ENCODE results near the gene SLIT3.

Gene SLIT3

DNA sequence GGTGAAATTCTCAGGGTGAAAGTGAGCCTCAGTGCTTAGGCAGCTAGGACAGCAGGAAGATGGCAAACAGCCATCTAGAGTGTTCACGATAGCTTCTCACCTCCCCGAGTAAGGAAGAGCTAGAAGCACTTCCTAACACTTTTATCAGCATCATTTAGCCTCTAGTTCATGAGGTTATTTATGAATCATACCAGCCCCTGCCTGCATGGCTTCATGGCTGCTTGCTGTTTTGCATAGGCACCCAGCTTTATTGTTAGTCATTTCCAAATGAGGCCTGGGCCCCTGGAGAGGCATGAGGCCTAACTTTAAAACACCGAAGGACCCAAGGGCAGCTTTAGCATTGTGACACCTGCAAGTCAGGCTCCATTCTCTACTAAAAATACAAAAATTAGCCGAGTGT is 586.9 kb downstream of the SLIT3 start:
- DNase-seq: no peak

DNA sequence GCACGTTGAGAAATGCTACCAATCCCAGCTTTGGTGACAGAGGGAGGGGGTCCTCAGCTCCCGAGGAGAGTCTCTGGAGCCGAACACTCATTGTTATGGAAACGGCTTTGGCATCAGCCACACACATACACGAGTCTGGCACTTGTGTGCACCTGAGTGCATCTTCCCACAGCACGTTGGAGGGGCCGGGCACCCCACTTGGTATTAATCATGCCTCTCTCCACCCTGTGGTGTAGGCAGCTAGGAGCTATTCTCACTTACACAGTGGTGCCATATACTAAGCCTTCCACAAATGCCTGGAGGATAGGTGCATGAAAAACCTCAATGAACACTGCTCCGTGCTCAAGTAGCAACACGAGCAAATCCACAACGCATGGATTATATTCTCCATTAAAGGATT is 587.9 kb downstream of the SLIT3 start:
- no peak for DNase-seq

DNA sequence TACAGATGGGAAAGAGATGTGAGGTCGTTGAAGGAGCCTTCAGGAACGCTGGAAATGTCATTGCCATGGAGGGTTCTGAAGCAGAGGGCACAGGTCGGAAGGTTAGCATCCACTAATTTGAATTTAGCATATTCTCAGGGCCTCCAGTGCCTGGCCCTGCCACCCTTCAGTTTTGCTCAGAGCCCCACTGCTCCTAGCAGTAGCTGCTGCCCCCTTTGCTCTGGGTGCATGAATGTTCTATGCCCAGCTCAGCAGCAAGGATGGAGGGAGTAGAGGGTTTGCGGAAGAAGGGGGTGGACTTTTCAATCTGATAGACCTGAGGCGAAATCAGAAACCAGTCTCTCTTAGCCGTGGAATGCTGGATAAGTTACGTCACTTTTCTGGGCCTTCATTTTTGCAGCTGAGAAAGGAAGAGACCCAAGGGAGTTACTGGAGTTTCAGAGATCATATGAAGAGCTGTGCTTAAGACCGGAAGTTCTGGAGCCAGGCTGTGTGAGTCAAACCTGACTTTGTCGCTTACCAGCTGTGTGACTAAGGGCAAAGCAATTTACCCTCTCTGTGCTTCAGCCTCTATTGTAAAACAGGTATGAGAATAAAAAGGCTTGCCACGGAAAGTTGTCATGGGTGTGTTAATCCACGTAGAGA is 588.5 kb downstream of the SLIT3 start:
- no peak for DNase-seq

DNA sequence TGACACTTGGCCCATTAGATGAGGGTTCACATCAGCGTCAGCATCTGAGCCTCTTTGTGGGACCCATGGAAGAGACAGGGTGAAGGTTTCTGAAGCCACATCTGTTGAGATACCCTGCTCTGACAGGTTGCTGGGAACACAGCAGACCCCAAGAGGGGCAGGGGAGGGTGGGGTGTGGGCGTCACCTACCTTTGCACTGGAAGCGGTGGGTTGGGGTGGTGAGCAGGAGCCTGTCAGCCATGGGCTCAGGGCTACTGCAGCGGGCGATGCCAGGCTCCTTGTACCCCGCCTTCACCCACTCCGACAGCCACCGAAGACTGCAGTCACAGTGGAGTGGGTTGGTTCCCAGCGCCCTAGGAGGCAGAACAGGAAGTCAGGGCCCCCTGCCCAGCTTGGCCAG is 590.2 kb downstream of the SLIT3 start:
- no peak for DNase-seq

DNA sequence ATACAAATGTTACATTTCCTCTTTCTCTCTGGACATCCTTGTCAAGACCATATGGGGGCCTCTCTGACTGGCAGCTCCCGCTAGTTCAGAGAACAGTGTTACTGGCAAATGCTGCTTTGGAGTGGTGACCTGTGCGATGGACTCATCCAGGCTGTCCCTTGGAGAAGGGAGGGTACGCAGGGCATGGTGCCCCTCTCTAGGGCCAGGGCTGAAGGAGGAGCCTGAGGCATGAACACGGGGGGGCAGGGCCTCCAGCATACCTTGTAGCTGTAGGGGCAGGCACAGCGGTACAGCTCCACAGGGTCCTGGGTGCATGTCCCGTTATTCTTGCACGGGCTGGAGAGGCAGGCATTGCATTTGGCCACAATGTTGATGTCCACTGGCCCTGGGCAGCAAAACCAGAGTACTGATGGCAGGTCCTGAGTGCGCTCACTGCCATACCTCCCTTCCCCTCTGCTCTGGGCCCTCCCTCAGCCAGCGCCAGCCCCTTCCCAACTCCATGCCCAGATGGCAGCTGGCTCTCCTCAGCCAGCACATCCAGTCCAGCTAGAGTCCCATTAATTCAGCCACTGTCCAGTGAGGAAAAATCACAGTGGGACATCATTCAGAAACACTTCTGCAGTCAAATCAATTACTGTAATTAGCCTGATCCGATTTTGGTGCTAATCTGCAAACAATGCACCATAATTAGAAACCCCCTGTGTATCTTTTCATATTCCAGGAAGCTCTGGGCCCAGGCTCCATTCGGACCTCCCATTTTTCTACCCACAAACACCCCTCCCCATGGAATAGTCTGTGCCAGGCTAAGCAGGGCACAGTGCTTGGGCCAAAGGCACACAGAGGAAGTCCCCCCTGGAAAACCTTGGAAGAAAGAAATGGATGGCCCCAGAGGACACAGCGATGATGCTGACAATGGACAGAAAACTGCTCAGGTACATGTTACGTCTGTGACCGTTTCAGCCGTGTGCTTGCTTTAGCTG is 592.9 kb downstream of the SLIT3 start:
- peak in 1 of 2 experiments; percentile 31 for DNase-seq

DNA sequence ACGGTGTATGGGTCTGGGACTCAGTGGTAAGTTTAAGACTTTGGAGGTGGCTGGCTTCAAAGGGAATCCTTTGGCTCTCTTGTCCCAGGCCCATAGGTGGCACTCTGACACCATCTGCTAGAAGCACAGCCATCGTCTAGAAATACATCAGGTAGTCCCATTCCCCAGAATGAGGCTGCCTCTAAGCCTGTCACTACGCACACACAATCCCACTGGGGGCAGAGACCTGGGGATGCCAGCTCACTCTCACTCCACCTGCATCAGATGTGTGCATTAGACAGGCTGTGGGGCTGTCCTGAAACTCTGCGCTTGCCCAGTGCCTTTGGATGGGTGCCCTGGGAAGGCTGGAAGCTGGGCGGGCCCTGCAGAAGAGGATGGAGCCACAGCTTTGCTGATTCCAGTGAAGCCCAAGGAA is 594.3 kb downstream of the SLIT3 start:
- DNase-seq: peak; percentile 31 to 76

DNA sequence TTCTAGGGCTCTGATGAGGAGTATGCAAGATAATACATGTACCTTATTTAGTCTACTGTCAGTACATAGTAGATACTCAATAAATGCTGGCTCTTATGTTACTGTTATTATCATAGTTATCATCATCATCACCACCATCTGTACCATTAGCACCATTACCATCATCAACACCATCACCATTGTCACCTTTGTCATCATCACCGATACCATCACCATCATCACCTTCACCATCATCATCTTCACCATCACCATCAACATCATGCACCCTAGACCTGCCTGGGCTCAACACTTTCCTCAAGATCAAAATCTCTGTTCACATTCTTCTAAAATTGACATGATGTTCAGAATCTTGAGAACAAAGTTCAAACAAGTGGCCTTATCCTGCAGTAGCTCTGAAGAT is 595.6 kb downstream of the SLIT3 start:
- DNase-seq: no peak

DNA sequence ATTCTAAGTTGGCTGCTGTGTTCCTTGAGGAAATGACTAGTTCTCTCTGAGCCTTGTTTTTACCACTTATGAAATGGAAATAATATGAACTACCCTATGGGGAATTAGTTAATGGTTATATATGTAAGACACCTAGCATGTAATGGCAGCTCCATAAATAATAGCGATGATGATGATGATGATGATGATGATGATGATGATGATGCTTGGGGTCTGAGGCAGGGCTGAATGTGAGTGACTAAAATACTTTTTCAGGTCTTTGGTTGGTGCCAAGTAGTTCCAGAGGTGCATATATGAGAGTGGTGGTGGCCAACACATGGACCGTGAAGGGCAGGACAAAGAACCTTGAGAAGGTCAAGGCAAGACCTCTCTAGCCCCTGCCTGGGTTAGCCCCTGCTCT is 598.4 kb downstream of the SLIT3 start:
- DNase-seq: no peak

DNA sequence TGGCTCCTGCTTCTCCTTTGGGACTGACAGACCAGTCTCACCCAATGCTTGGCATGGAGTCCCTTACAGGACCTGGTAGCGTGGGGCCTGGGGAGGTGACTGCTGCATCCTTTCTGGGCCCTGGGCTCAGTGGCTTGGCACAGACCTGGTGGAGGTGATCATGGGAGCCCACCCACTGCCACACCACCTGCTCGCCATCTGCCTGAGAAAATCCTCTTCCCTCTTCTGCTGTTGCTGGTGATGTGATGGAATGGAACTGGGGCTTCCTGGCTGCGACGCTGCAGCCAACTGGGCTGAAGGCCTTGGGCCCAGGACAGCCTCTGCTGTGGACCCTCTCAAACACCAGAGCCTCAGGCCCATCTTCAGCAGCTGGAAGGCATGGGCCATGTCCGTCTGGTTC is 599.3 kb downstream of the SLIT3 start:
- DNase-seq: peak in 1 of 2 experiments; percentile 10

DNA sequence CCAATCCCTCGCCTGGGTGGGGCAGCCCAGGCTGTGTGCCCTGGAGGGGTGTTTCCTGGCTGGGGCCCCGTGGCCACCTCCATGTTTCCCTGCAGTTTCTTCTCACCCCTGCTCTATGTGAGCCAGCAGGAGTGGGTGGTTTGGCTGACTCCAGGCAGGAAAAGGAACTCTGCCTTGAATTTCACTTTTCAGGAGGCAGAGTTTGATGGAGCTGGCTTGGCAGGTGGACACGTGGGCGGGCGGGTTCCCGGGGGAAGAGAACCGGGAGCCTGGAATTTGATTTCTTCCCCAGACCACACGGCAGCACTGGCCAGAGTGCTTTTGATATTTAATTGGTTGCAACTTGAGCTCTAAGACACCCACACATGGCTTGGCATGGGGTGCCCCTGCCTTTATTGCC is 601.9 kb downstream of the SLIT3 start:
- no peak for DNase-seq

DNA sequence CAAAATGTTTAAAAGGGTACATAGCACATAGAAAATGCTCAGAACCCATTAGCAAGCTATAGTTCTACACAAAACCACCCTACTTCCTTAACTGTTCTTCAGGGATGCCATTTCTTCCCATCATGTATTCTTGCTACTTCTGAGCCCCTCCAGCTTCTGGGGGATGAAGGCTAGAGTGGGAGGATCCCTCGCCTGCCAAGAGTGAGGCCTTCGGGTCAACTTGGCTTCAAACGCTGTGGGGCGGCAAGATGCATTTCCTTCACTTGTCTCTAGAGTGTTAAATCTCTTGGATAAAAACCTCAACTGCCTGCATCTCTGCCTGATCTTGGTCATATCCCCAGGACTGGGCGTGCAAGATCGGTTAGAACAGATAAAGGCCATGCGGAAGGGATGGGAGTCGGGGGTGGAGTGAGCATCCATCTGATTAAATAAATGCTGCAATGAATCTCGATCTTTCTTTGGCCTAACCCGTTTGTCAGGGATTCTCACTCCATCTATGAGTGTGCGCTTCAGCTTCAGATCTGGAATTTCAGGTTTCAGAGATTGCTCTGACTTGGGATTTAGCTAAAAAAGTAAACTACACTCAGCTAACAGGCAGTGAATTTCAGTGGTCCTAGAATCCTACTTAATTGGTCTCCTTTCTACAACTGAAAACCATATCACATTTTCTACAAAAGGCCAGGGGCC is 603.8 kb downstream of the SLIT3 start:
- no peak for DNase-seq

DNA sequence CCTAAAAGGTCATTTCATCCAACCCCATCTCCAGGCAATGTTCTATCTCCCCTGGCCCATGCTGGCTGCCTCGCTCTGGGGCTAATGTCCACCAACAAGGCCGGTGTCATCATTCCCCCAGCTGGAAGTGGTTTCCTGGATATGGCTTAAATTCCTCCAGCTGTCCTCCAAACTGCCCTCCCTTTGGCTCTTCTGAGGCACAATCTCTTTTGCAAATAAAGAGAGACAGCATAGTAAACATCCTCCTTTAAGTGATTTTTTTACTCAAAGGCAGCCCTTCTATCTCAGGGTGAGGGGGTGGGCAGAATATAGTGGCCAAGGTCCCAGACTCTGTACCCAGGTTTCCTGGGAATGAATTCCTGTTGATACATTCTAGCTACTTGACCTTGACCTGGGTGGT is 604.3 kb downstream of the SLIT3 start:
- DNase-seq: no peak

DNA sequence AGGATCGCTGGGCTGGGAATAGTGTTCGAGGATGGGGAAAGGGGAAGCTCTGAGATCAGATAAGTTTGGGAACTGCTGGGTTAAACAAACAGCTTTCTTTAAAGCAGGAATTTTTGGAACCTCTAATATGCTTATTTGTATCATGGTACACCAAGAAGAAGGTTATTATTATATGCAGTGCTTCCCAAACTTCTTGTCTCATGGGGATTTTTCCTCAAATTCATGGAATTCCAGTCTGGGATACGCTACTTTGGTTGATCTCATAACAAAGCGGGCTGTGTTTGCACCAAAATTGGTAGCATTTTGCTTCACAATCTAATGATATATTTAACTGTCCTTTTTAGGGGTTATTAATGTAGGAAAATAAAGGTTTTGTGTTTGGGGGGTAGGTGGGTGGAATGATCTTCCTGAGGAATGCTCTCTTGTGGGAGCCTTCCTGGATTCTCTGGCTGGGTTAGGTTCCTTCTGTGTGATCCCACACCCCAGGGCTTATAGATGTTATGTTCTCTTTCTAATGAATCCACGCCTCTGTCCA is 605.6 kb downstream of the SLIT3 start:
- DNase-seq: no peak

DNA sequence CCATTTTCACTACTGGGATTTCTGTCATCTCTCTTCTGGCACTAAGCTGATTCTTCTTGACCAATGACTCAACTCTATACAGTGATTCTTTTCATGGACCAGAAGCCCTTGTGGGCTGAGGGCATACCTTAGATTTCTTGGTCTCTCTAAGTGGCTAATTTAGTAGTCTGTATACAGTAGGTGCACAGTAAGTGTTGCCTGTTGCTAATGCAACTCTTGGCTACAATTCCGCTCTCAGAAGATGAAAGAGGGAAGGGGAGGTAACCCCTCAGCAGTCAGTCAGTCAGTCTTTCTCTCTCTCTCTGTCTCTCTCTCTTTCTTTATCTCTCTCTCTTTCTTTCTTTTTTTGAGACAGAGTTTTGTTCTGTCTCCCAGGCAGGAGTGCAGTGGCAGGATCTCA is 606.6 kb downstream of the SLIT3 start:
- DNase-seq: no peak

DNA sequence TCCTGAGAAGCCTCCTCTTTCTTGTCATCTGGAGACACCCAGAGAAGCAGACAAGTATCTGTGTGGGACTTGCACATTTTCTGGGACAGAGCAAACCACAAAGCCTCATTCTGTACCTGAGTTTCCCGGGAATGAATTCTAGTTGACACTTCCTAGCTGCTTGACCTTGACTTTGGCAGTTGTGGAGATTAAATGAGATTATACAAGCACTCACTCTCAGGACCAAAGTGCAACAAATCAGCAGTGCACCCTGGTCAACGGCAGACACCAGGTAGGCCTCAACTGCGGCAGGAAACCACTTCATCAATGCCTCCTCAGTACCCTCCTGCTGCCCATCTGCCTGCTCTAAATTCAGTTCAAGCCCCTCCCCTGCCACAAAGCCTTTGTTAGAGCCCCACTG is 607.1 kb downstream of the SLIT3 start:
- no peak for DNase-seq

DNA sequence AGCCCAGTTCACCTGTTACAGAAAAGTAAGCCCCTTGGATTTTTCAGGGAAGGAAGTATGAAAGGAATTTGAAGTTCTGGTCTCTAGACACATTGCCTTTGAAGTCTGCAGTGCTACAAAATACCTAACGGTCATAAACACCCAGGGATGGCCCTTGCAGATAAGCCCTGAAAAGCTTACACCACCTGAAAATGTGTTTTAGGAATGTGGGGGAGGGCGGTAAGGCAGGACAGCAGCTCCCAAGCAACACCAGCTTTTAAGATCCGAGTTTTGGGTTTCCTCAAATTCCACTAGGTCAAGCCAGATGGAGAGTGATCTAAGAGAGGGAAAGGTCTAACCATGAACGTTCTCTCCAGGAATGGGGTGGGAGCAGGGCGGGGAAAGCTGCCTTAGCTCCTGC is 607.6 kb downstream of the SLIT3 start:
- no peak for DNase-seq

DNA sequence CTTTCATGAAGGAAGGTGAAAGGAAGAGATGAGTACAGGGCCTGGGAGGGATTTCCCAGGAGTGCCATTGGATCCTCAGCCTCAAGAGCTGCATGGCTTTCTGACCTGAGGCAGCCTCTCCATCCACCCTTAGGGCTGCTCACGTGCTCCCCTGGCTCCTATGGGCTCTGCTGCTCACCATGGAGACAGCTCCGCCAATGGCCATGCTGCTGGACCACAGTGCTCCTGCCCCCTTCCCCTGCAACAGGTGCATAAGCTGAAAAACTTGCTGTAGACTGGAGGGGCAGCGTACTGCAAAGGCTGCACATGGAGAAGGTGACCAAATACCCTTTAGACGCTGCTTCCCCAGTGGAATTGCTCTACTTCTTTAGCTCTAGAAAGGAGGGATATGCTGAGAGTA is 609.0 kb downstream of the SLIT3 start:
- no peak for DNase-seq

DNA sequence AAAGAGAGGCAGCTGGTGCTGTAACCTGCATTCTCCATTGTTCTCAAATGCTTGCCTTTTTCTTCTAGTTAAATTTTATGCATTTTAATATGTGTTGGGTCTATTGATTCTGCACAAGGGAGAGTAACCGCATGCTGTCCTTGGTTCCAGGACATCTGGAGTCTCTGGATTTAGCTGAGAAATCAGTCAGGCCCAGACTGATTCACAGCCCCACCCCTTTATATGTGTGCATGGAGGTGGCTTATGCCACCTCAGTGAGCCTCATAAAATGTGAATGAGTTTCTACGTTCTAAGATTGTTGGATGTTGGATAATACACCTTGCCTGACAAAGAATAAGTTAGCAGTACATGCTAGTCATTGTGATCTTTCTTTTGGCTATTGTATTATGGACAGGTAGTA is 611.7 kb downstream of the SLIT3 start:
- no peak for DNase-seq

DNA sequence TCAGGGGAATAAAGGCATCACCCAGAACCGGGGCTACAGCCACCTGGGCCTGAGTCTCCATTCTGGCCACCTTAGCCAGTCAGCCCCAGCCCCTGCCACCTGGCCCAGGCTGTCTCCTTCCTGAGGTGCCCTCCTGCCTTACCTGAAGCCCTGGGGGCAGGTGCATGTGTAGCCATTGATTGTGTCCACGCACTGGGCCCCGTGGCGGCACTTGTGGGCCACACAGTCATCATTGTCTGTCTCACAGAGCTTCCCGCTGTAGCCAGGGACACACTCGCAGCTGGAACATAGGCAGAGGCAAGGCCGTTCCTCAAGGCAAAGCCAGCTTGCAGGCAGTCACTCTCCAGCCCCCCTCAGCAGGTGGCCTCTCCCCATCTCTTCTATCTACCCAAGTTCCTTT is 614.1 kb downstream of the SLIT3 start:
- DNase-seq: no peak

DNA sequence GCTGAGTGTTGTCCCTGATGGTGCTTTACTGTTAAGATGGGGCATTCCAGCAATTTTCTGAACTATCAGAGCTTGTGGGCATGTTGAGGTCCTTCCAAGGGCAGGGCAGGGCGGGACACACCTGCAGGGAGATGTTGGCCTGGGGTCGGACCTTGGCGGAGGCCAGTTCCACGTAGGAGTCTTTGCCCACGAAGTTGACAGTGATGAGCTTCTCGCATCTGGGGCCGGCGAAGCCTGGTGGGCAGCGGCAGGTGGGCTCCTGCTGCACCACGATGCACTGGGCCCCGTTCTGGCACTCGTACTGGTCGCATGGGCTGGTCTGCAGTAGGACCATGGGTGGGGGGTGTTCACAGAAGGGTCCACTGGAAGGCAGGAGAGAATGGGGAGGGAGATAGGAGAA is 615.4 kb downstream of the SLIT3 start:
- DNase-seq: no peak

DNA sequence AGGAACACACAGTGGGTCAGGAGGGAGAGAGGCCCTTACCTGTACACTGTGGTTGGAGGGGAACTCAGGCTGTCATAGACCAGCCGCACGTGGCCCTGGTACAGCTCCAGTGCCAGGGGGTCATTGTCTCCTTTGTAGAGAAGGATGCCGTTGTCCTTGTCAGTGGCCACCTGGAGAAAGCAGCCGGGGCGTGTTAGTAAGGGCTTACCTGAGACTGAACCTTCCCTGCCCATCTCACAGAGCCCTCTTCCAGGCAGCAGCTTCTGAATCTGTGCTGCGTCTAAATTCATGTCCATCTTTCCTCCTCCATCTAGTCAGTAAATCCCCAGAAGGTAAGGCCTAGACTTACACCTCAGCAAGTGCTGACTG is 617.0 kb downstream of the SLIT3 start:
- no peak for DNase-seq

DNA sequence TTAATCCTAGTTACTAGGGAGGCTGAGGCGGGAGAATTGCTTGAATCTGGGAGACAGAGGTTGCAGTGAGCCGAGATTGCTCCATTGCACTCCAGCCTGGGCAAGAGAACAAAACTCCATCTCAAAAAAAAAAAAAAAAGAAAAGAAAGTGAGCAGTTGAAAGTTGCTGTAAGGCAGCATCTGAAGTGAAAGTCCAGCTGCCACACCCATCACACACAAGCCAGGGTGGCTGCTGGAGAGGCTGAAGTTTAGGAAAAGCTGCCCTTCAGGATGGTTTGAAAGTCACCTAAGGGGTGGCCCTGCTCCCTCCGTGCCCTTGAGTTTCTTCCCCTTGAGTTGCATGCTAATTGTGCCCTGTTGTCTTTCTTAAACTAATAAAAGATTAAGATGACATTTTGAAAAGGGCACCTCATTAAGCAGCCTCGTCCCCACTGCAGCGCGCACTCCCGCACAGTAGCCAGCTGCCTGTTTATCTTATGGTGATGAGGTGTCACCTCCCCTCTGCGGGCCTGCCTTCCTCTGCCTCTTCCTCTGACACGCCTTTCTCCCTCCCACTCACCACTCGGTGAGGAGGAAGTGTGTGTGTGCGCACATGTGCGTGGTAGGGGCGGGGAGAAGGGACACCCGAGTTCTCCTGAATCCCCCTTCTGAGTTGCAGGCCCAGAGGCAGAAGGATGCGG is 617.6 kb downstream of the SLIT3 start:
- DNase-seq: no peak
